Measurements from ENCODE around the gene CADM1. TPM values are rescaled to one million over a fixed set of nuclear protein-coding genes. Genes with fewer than 3 reads are reported as not detected.

The CADM1 gene
- total and polyA plus RNA-seq, 9 donors = 6.6 to 61.2 (median 17.2) TPM

DNA sequence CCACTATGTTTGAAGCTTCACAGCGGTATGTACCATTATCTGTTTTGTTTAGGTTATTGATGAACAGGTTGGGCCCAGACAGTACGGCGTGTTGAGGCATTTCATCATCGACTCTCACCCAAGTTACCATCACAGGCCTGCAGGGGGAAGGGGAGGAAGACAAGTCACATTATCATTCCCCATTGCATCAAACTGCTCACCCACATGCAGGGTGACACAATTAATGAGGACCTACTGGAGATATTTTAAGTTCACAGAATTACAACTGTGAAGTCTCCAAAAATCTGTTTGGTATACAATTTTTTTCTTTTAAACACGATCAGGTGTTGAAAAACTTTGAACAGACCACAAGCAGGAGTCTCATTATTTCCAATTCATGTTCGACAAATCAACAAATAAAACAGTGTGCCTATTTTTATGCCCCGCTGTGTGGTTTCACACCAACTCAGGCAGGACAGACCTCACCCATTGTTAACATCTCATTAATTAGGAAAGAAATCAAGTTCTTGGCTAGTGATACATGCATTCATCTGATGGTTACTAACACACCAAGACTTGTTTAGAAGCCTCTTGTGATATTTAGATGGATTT is 289.5 kb downstream of the CADM1 start:
- no peak for TF ChIP-seq EP300 (IDR thresholded peaks at IDR 0.05)
- TF ChIP-seq POLR2A (IDR thresholded peaks at IDR 0.05) = no peak
- TF ChIP-seq, protein P1, sequence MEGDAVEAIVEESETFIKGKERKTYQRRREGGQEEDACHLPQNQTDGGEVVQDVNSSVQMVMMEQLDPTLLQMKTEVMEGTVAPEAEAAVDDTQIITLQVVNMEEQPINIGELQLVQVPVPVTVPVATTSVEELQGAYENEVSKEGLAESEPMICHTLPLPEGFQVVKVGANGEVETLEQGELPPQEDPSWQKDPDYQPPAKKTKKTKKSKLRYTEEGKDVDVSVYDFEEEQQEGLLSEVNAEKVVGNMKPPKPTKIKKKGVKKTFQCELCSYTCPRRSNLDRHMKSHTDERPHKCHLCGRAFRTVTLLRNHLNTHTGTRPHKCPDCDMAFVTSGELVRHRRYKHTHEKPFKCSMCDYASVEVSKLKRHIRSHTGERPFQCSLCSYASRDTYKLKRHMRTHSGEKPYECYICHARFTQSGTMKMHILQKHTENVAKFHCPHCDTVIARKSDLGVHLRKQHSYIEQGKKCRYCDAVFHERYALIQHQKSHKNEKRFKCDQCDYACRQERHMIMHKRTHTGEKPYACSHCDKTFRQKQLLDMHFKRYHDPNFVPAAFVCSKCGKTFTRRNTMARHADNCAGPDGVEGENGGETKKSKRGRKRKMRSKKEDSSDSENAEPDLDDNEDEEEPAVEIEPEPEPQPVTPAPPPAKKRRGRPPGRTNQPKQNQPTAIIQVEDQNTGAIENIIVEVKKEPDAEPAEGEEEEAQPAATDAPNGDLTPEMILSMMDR (IDR thresholded peaks at IDR 0.05) = no peak
- 96 to 99% (median 97%) methylated on average over 7 of the region's 7 CpGs for WGBS, 3 donors
- no peak for DNase-seq
- H3K36me3 ChIP-seq = no peaks in the 10 kb centered on the region
- intact Hi-C loops (cut with DNase I) = loop anchor here in 1 of 4 donors (5.0 kb wide), 1 partner anchor 183 kb away; no protein-coding TSS in a partner anchor
- no peaks in the 10 kb centered on the region for H3K9me3 ChIP-seq
- no peaks in the 10 kb centered on the region for H3K27me3 ChIP-seq
- no peak overlapping the region for H3K4me3 ChIP-seq
- peaks cover 2% of the 10 kb centered on the region for H3K4me1 ChIP-seq (ENCODE audit: insufficient read depth)
- no peak overlapping the region for H3K27ac ChIP-seq

DNA sequence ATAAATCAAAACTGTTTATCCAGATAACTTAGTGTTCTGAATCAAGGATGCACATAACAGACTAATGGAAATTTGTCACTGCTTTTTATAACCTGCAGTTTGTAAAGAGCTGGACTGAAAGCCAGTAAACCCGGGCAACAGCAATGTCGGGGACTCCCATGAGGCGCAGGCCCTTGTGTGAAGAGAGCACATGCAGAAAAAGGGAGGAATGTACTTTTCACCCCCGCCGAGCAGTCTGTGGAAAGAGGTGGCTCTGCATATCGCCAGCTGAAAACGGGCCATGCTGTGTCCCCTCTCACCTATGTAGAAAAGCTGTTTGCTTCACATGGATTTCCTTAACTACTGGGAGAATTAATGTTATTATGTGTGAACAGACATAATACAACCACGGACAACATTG is 291.2 kb downstream of the CADM1 start:
- 76 to 92% (median 87%) methylated on average over 8 of the region's 8 CpGs for WGBS, 3 donors
- intact Hi-C loops (cut with DNase I) = no loop called here
- no peaks in the 10 kb centered on the region for H3K36me3 ChIP-seq
- H3K27ac ChIP-seq = no peak overlapping the region
- no peaks in the 10 kb centered on the region for H3K27me3 ChIP-seq
- no peaks in the 10 kb centered on the region for H3K9me3 ChIP-seq
- no peaks in the 10 kb centered on the region for H3K4me1 ChIP-seq (ENCODE audit: insufficient read depth)
- no peak overlapping the region for H3K4me3 ChIP-seq
- TF ChIP-seq POLR2A (IDR thresholded peaks at IDR 0.05) = no peak
- DNase-seq = no peak

DNA sequence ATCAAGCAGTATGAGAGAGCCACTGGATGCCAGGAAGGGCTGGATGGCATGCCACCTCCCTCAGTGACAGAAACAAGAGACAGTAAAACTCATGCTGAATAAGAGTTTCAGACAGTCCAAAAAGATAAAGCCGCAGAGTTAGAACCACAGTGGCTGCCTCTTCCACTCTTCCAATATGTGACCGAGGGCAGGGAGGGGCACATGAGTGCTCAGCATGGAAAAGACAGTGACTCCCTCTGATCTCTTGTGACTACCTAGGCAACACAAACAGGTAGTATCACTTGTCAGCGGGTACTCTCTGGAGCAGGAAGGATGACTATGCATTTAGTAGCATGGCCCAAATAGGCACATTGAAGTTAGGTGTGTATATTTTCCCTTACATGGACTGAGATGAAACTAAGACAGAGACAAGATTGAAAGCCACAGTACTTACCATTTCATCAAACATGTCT is 295.4 kb downstream of the CADM1 start:
- no peak overlapping the region for H3K4me3 ChIP-seq
- no peak overlapping the region for H3K27ac ChIP-seq
- H3K9me3 ChIP-seq = no peaks in the 10 kb centered on the region
- no peaks in the 10 kb centered on the region for H3K4me1 ChIP-seq (ENCODE audit: insufficient read depth)
- WGBS, 3 donors = 91 to 98% (median 93%) methylated on average over 3 of the region's 3 CpGs
- no peaks in the 10 kb centered on the region for H3K36me3 ChIP-seq
- no peak for TF ChIP-seq EP300 (IDR thresholded peaks at IDR 0.05)
- TF ChIP-seq, protein P1 (IDR thresholded peaks at IDR 0.05) = no peak
- no peak for TF ChIP-seq POLR2A (IDR thresholded peaks at IDR 0.05)
- DNase-seq = no peak
- intact Hi-C loops (cut with DNase I) = no loop called here
- H3K27me3 ChIP-seq = no peaks in the 10 kb centered on the region

DNA sequence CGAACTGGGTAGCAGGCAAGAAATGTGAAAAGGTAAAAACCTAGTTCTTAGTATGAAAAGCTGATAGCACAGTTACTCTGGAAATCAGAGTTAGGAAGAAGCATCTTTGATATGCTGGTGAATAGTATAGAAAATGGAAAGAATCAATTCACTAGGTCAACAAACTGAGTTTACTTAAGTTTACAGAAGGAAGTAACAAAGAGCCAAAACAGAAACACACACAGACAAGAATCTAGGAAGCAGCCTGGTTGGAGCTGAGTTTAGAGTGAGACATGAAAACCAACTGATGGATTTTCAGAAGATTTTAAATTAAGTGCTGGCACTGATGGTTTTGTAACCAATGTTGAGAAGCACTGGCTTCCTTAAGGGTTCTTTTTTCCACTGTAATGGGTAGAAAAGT is 296.3 kb downstream of the CADM1 start:
- 83 to 100% (median 92%) methylated on average over 1 of the region's 1 CpG for WGBS, 3 donors
- Histone ChIP-seq H3K36me3 (no peaks in the 10 kb centered on the region), H3K27me3 (no peaks in the 10 kb centered on the region), H3K4me3 (no peak overlapping the region), H3K27ac (no peak overlapping the region), H3K9me3 (no peaks in the 10 kb centered on the region), H3K4me1 (ENCODE audit: insufficient read depth) (no peaks in the 10 kb centered on the region)
- intact Hi-C loops (cut with DNase I) = no loop called here
- no peak for DNase-seq
- TF ChIP-seq POLR2A (IDR thresholded peaks at IDR 0.05) = no peak

DNA sequence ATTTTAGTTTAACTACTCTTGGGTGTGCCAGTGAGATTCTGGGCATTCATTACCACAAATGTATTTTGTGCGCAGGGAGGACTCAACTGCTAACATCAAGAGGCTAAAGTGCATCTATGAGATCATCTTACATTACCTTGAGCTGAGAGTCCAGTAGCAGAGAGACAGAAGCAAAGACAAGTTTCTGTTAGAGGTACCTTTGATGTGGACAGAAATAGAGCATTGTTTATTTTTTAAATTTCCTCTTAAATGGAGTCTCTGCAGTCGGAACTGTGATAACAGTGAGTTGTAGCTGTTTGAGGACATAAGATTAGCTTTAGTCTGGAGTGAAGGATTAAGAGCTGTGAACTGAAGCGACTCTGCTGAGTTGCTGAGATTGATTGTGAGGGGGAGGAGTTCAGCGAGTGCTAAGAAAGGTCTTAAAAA is 297.0 kb downstream of the CADM1 start:
- H3K27ac ChIP-seq = no peak overlapping the region
- H3K36me3 ChIP-seq = no peaks in the 10 kb centered on the region
- H3K9me3 ChIP-seq = no peaks in the 10 kb centered on the region
- no peaks in the 10 kb centered on the region for H3K4me1 ChIP-seq (ENCODE audit: insufficient read depth)
- no peaks in the 10 kb centered on the region for H3K27me3 ChIP-seq
- intact Hi-C loops (cut with DNase I) = no loop called here
- 37 to 50% (median 49%) methylated on average over 4 of the region's 4 CpGs for WGBS, 3 donors
- TF ChIP-seq EP300 (IDR thresholded peaks at IDR 0.05) (no peak), POLR2A (IDR thresholded peaks at IDR 0.05) (no peak)
- TF ChIP-seq, protein P1 (IDR thresholded peaks at IDR 0.05) = no peak
- H3K4me3 ChIP-seq = no peak overlapping the region
- no peak for DNase-seq
